NCI-H2081 treated with DMSO at 0.1 percent for 48 hours (cell line): Measurements from ENCODE around the gene CAPS.
"Not testable (repeated sequence)": the region's sequence is repeated elsewhere in the genome, so short reads cannot be mapped to it uniquely, and the experiment has no call there.

Source experiments
- DNase-seq: peaks from one replicate; lab custom pipeline; 2025; lab: John Stamatoyannopoulos, UW

The CAPS gene

DNA sequence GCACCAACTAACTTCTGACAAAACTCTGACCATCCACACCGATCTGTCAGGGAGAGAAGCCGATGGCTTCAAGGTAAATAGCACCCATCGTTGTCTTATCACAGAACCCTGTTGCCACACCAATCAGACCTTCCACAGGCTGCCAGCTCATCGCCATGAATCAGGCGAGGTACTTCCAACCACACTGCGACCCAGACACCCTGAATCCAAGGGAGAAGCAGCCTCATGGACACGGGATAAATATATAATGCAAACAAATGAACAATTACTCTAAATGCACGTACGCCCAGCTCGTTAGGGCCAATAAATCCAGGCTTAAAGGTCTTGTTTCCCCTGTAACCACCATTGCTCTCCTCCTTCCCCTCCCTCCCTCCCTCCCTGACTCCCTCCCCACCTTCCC, 43.1 kb downstream of the CAPS start:
- DNase-seq: peak; percentile 70

DNA sequence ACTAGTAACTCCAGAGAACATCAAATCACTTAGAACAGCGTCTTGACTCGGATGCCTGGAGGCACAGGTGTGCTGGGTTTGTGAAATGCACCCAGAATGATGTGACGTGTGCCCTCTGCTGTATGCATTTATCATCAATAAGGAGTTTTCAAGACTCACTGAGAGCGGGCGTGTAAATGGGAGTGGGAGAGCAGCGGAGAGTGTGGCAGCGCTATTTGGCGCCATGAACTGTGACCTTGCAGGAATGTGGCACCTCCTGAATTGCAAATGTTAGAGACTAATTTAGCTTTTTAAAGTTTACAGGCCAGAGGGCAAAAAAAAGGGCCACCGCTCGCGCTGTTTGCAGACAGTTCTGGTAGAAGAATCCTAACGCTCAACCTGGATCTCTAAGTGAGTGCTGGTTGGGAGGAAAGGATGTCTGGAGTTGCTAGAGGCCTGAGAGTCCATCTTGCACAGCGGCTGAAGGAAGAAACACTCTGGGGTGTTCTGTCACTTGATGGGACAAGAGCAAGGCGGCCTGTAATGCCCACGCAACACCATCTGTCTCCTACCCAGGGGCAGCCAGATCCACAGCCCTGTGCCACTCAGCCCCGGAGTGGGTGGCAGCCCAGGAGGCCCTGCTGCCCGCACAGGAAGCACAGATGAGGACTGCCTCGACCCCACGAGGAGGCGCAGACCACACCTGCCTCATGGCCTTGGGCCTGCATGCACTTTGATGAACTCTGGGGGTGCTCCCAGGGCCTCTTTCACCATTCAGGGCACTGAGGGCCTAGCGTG, 44.2 kb downstream of the CAPS start:
- no peak for DNase-seq

DNA sequence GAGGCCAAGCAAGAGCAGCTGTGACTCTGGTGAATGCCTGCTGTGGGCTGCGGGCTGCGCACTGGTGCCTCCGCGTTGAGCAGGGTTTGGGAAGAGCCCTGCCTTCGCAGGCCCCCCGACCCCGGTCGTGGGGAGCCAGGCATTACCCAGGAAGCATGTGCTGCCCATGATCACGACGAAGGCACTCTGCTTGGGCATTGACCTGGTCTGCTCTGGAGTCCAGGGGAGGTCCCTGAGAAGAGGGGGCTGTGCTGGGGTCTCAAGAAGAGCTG, 44.7 kb downstream of the CAPS start:
- DNase-seq: no peak

DNA sequence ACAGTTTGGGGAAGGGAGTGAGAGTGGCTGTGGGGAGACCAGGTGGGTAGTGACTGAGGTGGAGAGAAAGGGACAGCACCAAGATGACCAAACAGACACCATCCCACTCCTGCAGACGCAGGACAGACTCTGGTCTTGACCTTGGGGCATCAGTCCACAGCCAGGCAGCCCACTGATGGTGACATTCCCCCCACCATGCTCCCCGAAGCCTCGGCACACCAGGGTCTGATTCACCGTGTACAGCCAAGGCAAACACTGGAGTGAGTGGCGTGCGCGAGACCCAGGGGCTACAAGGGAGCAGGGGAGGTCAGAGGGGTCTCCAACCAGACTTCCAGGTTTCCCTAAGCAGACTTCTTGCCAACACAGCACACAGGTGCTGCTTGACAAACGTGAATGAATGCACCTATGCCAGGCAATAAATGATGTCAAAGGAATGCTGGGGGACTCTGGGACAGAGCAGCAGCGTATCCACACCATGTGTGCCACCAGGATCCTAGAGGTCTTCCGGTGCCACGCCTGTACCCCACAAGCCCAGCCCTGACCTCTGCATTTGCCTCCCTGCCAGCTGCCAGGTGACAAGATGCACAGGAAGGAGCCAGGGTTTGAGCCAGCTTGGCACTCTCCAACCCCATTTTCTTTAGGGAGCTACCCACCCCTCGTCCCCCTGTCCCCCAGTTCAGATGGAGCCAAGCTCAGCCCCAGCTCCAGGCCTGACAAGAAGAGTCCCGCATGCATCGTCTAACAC, 45.4 kb downstream of the CAPS start:
- no peak for DNase-seq

DNA sequence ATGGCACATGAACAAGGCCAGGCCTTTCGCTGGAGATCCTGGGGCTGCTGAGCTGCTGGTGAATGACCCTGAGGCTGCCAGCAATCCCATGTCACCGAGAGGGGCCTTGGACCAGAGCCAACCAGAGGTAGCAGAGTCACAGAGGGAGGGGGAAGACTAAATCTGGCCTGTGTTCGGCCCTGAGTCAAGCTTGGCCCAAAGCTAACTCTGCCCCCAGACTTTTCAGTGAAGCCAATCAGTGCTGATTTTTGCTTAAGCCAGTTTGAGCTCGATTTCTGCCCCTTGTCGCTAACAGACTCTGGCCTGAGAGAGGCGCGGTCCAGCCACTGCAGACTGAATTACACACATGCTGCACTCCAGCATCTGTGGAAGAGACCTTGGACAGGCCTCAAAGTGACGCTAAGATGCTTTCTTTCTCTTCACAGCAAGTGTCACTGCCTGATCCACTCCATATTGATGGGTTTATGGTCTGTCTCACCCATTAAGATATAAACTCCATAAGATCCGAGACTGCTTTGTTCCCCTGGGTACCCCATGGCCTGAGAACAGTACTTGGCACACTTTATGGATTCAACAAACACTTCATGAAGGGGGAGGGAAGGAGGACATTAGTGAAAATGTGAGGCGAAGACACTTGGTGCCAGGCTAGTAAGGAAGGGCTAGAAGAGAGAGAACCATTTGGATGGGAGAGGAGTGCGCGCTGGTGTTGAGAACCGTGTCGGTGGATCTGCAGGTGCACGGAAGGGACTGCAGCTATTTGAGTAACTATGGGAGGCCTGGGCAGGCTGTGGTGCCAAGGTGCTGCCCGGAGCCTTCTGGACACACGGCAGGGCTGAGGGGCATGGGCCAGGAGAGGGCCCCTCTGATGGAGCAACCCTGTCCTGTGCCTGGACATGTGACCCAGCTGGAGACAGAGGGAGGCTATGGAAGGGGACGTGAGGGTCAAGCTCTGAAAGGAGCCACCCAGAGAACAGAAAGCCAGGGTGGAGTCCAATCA, 46.2 kb downstream of the CAPS start:
- DNase-seq: no peak

DNA sequence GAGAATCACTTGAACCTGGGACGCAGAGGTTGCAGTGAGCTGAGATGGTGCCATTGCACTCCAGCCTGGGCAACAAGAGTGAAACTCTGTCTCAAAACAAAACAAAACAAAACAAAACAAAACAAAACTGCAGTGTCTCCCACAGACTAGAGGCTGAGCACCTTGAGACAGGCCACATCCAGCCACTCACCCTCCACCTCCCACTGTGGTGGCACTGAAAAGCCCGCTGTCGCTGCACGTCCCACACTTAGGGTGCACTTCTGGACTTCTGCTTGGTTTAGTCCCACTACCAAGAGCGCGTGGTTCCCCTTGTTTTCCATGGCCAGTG, 47.6 kb downstream of the CAPS start:
- not testable (repeated sequence) for DNase-seq

DNA sequence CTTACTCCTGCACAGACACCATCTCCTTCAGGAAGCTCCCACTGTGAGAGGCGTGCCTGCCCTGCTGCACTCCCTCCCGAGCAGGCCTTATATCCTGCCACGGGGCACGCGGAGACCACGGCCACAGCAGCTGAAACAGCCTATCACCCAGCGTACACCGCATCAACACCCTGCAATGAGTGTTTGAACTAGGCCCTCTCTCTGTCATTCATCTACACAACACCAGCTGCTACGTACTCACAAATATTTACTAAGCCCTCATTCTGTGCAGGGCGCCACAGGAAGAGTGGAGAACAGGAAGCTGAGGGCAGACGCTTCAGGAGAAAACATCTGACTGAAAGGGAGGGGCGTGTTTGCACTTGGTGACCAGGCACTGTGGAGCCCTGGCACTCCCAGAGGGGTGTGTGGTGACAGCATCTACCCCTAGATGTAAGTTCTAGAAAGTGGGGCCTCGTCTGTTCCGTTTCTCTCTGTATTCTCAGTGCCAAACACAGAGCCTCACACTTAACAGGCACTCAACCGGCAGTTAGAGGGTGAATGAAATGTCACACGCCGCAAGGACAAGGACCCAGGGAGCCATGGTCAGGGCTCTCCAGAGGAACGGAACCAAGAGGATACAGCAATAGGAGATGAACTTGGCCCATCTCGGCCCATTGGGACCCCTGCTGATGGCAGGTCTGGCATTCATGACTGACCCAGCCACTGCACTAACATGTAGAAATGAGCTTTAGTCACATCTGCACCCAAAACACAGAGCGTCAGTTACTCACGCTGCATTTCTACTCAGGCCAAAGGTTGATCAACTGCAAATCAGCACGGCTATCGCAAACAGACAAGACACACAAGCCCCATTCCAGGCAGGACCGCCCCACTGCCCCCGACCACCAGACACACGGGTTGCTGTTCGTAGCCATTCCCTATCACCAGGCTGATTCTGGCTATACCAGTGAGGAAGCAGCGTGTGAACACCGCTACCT, 48.2 kb downstream of the CAPS start:
- DNase-seq: peak; percentile 96

DNA sequence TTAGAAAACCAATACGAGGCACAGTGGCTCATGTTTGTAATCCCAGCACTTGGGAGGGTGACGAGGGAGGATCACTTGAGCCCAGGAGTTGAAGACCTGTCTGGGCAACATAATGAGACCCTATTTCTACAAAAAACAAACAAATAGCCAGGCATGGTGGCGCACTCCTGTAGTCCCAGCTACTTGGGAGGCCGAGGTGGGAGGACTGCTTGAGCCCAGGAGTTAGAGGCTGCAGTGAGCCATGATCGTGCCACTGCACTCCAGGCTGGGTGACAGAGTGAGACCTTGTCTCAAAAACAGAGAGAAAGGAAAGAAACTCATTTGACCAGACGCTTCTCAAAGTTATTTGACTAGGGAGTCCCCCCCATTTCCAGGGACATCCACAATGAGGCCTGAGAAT, 49.2 kb downstream of the CAPS start:
- not testable (repeated sequence) for DNase-seq

DNA sequence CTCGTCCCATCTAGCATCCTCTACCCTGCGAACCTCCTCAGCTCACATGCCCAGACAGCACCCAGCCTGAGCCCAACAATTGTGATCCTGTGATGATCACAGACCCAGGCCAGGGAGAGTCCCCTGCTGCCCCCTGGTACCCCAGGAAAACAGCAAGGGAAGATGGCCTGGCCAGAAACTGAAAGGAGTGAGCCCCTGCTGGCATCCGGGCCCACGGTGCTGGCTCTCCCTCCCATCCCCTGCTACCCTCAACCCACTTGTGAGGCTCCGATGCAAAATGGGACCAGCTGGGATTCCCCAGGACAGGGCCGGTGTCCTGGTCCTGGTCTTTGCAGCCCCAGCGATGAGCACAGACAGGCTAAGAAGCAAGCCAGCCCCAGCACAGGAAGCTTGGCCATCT, 49.8 kb downstream of the CAPS start:
- DNase-seq: no peak

DNA sequence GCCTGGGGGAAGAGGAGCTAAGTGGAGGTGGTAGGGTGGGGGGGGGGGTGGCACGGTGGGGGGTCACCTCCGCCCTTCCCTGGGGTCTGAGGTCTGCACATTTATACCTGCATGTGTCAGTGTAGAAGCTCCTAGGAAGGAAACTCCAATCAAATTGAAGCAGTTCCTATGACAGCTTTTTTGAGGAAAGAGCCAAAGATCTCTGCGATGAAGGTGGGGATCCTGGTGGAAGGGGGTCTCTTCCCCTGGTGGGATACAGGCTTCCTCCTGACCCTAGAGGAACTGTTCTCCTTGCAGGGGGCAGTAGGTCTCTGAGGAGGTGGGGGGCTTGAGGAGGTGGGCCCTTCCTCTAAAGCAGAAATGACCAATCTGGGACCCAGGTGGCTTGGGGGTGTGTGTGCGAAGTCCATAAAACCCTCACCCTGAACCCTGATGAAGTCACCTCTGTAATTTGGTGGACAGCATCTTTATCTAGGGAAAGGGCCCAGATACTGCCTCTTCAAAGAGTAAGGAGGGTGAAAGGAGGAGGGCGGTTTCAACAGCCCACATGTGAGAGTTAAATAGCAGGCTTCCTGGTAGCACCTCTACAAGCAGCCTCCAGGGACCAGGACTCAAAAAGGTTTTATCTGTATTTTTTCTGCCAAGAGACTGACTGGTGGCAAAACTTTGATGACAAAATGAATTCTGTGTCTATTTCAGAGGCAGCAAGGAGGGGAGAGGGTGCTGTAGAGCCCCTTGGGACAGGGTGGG, 50.9 kb downstream of the CAPS start:
- DNase-seq: no peak
